Bronchial epithelial cell (primary cell): ENCODE data around the gene RNFT1. TPM values are rescaled to one million over a fixed set of nuclear protein-coding genes. Genes with fewer than 3 reads are reported as not detected.
"Not testable (repeated sequence)": the region's sequence is repeated elsewhere in the genome, so short reads cannot be mapped to it uniquely, and the experiment has no call there.

Experiments used
- DNase-seq: peaks from one replicate; pipeline ENCODE4 v3.0.0-alpha.2; 2010; ENCODE audit warnings: low read depth
- FAIRE-seq: peaks from 2 replicates; lab custom pipeline; 2011; peaks lifted over from hg19 to GRCh38; lab: Jason Lieb, UNC
- H3K27me3 ChIP-seq: 2 replicates; pipeline ENCODE4 v1.5.1; 2011; ENCODE audit warnings: low read length; ENCODE audit not compliant: control insufficient read depth, insufficient read depth
- H3K36me3 ChIP-seq: 2 replicates; pipeline ENCODE4 v1.5.1; 2011; ENCODE audit warnings: low read length; ENCODE audit not compliant: control insufficient read depth, insufficient read depth
- H3K4me3 ChIP-seq: 2 replicates; pipeline ENCODE4 v1.5.1; 2011; ENCODE audit warnings: mild to moderate bottlenecking, low read depth, low read length, control low read depth
- total RNA-seq: library from RNA; depleted of rRNA; stranded (reverse); fragments of >200 nt; gene quantifications from 2 replicates; pipeline ENCODE4 v1.2.1, GENCODE V29; 2014
- TF ChIP-seq, protein P1 (sequence below): IDR thresholded peaks from 2 replicates; pipeline ENCODE4 v1.5.1; 2011; ENCODE audit warnings: mild to moderate bottlenecking, moderate library complexity, low read length, control low read depth, inconsistent platforms; ENCODE audit not compliant: insufficient read depth, severe bottlenecking

Gene RNFT1
- total RNA-seq, 1 donor from 2014 or later = 8.4 TPM

- DNase-seq = no peak
- no peak overlapping the region for H3K4me3 ChIP-seq
- TF ChIP-seq, protein P1, sequence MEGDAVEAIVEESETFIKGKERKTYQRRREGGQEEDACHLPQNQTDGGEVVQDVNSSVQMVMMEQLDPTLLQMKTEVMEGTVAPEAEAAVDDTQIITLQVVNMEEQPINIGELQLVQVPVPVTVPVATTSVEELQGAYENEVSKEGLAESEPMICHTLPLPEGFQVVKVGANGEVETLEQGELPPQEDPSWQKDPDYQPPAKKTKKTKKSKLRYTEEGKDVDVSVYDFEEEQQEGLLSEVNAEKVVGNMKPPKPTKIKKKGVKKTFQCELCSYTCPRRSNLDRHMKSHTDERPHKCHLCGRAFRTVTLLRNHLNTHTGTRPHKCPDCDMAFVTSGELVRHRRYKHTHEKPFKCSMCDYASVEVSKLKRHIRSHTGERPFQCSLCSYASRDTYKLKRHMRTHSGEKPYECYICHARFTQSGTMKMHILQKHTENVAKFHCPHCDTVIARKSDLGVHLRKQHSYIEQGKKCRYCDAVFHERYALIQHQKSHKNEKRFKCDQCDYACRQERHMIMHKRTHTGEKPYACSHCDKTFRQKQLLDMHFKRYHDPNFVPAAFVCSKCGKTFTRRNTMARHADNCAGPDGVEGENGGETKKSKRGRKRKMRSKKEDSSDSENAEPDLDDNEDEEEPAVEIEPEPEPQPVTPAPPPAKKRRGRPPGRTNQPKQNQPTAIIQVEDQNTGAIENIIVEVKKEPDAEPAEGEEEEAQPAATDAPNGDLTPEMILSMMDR = no peak
- H3K27me3 ChIP-seq = no peaks in the 10 kb centered on the region
- no peaks in the 10 kb centered on the region for H3K36me3 ChIP-seq
- no peak for FAIRE-seq
These were observed 8.2 kb upstream of the RNFT1 start for GRCh38 chr17:59972778-59973177.

- not testable (repeated sequence) for H3K4me3 ChIP-seq, H3K27me3 ChIP-seq, FAIRE-seq, DNase-seq, H3K36me3 ChIP-seq
These were observed 7.2 kb upstream of the RNFT1 start for GRCh38 chr17:59971771-59972170.

DNA sequence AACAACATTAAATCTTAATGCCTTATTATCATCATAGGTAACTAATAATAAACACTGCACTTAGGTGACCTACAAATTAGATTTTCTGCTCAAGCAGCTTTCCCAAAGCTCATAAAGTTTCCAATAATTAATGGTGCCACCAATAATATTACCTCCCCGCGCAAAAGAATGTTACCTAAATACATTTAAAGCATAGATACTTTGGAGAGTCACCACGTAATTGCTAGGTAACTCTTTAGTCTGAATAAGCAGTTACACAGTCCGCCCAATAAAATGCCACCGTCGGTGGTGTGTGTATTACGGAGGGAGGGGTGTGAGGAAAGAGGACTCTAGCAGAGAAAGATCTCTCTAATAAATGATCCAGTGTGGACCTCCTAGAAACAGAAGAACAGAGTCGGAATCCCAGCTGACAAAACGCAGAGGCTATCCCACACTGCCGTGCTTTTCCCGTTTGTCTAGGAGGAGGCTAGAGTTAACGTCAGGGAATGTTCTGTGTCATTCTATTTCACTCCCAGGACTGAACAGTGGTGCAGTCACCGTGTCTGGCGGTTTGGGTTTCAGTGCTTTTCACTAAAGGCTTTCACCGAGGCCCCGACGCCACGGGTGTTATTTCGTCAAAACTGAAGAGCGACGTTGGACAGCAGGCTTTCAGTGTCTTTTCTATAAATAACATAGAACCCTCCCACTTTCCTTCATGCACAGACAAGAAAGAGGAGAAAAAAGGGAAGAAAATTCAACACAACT lies 630 bp downstream of the RNFT1 start:
- FAIRE-seq (no peak), DNase-seq (peak; percentile 54)
- no peaks in the 10 kb centered on the region for H3K27me3 ChIP-seq
- peak overlapping the region; percentile 80 for H3K4me3 ChIP-seq
- H3K36me3 ChIP-seq = no peaks in the 10 kb centered on the region
- TF ChIP-seq, protein P1 = no peak

GRCh38 chr17:59962739-59963318 lies 1.7 kb downstream of the RNFT1 start:
- H3K4me3 ChIP-seq = no peak overlapping the region
- no peak for DNase-seq
- no peak for FAIRE-seq
- no peaks in the 10 kb centered on the region for H3K27me3 ChIP-seq
- TF ChIP-seq, protein P1 = no peak
- H3K36me3 ChIP-seq = peaks cover 1% of the 10 kb centered on the region

GRCh38 chr17:59959574-59959973 lies 5.0 kb downstream of the RNFT1 start:
- H3K36me3 ChIP-seq, FAIRE-seq, H3K4me3 ChIP-seq, H3K27me3 ChIP-seq, DNase-seq: not testable (repeated sequence)

- TF ChIP-seq, protein P1 = no peak
- Histone ChIP-seq H3K4me3 (no peak overlapping the region), H3K27me3 (no peaks in the 10 kb centered on the region), H3K36me3 (peaks cover 1% of the 10 kb centered on the region)
- DNase-seq (no peak), FAIRE-seq (no peak)
These were observed 9.7 kb downstream of the RNFT1 start for GRCh38 chr17:59954856-59955255.
